BLaER1 treated with 17β-estradiol and CSF1 and Interleukin-3, amounts not matched to agents 10 nM and 100 nM (cell line): ENCODE results near the gene SMARCA4.

Source experiments
- H3K27ac ChIP-seq, 11 experiments: shearing (Covaris generic); formaldehyde crosslinking; 2 replicates each; pipeline ENCODE4 v1.8.1; 2022
- H3K27me3 ChIP-seq, 11 experiments: shearing (Covaris generic); formaldehyde crosslinking; 2 replicates each; pipeline ENCODE4 v1.8.1; 2022
- H3K36me3 ChIP-seq, 11 experiments: shearing (Covaris generic); formaldehyde crosslinking; 2 replicates each; pipeline ENCODE4 v1.8.1; 2022
- H3K4me1 ChIP-seq, 10 experiments: shearing (Covaris generic); formaldehyde crosslinking; 2 replicates each; pipeline ENCODE4 v1.8.1; 2022
- H3K4me2 ChIP-seq, 11 experiments: shearing (Covaris generic); formaldehyde crosslinking; 2 replicates each; pipeline ENCODE4 v1.8.1; 2022
- H3K4me3 ChIP-seq, 10 experiments: shearing (Covaris generic); formaldehyde crosslinking; 2 replicates each; pipeline ENCODE4 v1.8.1; 2022
- H3K9ac ChIP-seq, 11 experiments: shearing (Covaris generic); formaldehyde crosslinking; 2 replicates each; pipeline ENCODE4 v1.8.1; 2022
- H3K9me3 ChIP-seq, 11 experiments: shearing (Covaris generic); formaldehyde crosslinking; replicated peaks in 1 of 11; 2 replicates each; pipeline ENCODE4 v1.8.1; 2022
- H4K20me1 ChIP-seq, 11 experiments: shearing (Covaris generic); formaldehyde crosslinking; 2 replicates each; pipeline ENCODE4 v1.8.1; 2022
- Cebpa-rat ChIP-seq, 11 experiments: shearing (Covaris generic); IDR thresholded peaks; 2 replicates each; pipeline ENCODE4 v1.8.1; 2022

The SMARCA4 gene

GRCh38 chr19:11059511-11060358 is 98.9 kb downstream of the SMARCA4 start:
- peaks cover 0 to 39% (median 6%) of the 10 kb centered on the region in 11 experiments; a peak in 13 of 22 replicates for H4K20me1 ChIP-seq
- no peak overlapping the region for H3K4me2 ChIP-seq
- peaks cover 0 to 16% (median 7%) of the 10 kb centered on the region in 10 experiments; a peak in 17 of 20 replicates for H3K4me1 ChIP-seq
- no peaks in the 10 kb centered on the region for H3K27me3 ChIP-seq
- 0 out of 22 replicates have a peak overlapping the region, but pooled peaks of 1 of the 11 experiments have one; percentile 4 for H3K9ac ChIP-seq
- H3K27ac ChIP-seq: peak overlapping the region in 5 of 11 experiments; percentile 8 to 43 (median 25); a peak in 7 of 22 replicates
- no peak overlapping the region for H3K4me3 ChIP-seq
- peaks cover 83 to 100% (median 98%) of the 10 kb centered on the region in 11 experiments for H3K36me3 ChIP-seq
- TF ChIP-seq Cebpa-rat (IDR thresholded peaks at IDR 0.05): no peak
- H3K9me3 ChIP-seq: no peaks in the 10 kb centered on the region

GRCh38 chr19:11061952-11062351 is 101.1 kb downstream of the SMARCA4 start:
- no peak for TF ChIP-seq Cebpa-rat (IDR thresholded peaks at IDR 0.05)
- H3K4me1 ChIP-seq: peaks cover 0 to 14% (median 8%) of the 10 kb centered on the region in 10 experiments; a peak in 17 of 20 replicates
- H3K27ac ChIP-seq: 0 out of 22 replicates have a peak overlapping the region, but pooled peaks of 2 of the 11 experiments have one; percentile 3 to 7
- peaks cover 0 to 18% (median 0%) of the 10 kb centered on the region in 11 experiments; a peak in 8 of 22 replicates for H4K20me1 ChIP-seq
- peaks cover 0 to 11% (median 7%) of the 10 kb centered on the region in 11 experiments; a peak in 15 of 22 replicates for H3K9me3 ChIP-seq
- no peaks in the 10 kb centered on the region for H3K27me3 ChIP-seq
- H3K9ac ChIP-seq: no peak overlapping the region
- H3K4me2 ChIP-seq: no peak overlapping the region
- H3K4me3 ChIP-seq: no peak overlapping the region
- H3K36me3 ChIP-seq: peaks cover 83 to 100% (median 98%) of the 10 kb centered on the region in 11 experiments

- no peak for TF ChIP-seq Cebpa-rat (IDR thresholded peaks at IDR 0.05)
- Histone ChIP-seq H3K36me3 (peaks cover 82 to 95% (median 94%) of the 10 kb centered on the region in 11 experiments), H4K20me1 (peaks cover 0 to 17% (median 0%) of the 10 kb centered on the region in 11 experiments; a peak in 7 of 22 replicates), H3K4me3 (no peak overlapping the region), H3K4me1 (peaks cover 0 to 15% (median 7%) of the 10 kb centered on the region in 10 experiments; a peak in 17 of 20 replicates), H3K9ac (no peak overlapping the region), H3K9me3 (peaks cover 0 to 19% (median 14%) of the 10 kb centered on the region in 11 experiments; a peak in 15 of 22 replicates), H3K27ac (peak overlapping the region in 4 of 11 experiments; percentile 2 to 59 (median 16); a peak in 4 of 22 replicates), H3K4me2 (no peak overlapping the region), H3K27me3 (no peaks in the 10 kb centered on the region)
These were observed 102.6 kb downstream of the SMARCA4 start for GRCh38 chr19:11063434-11063833.

- H3K36me3 ChIP-seq: peaks cover 71 to 86% (median 79%) of the 10 kb centered on the region in 11 experiments
These were observed 104.0 kb downstream of the SMARCA4 start for GRCh38 chr19:11064831-11065303.

GRCh38 chr19:11066326-11066725 is 105.5 kb downstream of the SMARCA4 start:
- Histone ChIP-seq H3K4me3 (no peak overlapping the region), H3K9ac (no peak overlapping the region), H3K9me3 (peaks cover 0 to 19% (median 14%) of the 10 kb centered on the region in 11 experiments; a peak in 15 of 22 replicates), H3K27me3 (no peaks in the 10 kb centered on the region), H4K20me1 (peaks cover 0 to 9% (median 0%) of the 10 kb centered on the region in 11 experiments; a peak in 4 of 22 replicates), H3K4me2 (no peak overlapping the region), H3K4me1 (peaks cover 16 to 38% (median 24%) of the 10 kb centered on the region in 10 experiments), H3K27ac (peak overlapping the region in 3 of 11 experiments; percentile 18 to 43 (median 43); a peak in 3 of 22 replicates), H3K36me3 (peaks cover 58 to 71% (median 65%) of the 10 kb centered on the region in 11 experiments)
- no peak for TF ChIP-seq Cebpa-rat (IDR thresholded peaks at IDR 0.05)

More at GRCh38 chr19:11064831-11065303, 104.0 kb downstream of the SMARCA4 start:
- peaks cover 0 to 9% (median 0%) of the 10 kb centered on the region in 11 experiments; a peak in 6 of 22 replicates for H4K20me1 ChIP-seq
- no peaks in the 10 kb centered on the region for H3K27me3 ChIP-seq
- peak overlapping the region in 1 of 11 experiments; percentile 33; a peak in 1 of 22 replicates for H3K4me2 ChIP-seq
- H3K9ac ChIP-seq: no peak overlapping the region
- H3K4me1 ChIP-seq: peaks cover 11 to 24% (median 15%) of the 10 kb centered on the region in 10 experiments
- TF ChIP-seq Cebpa-rat (IDR thresholded peaks at IDR 0.05): no peak
- H3K27ac ChIP-seq: peak overlapping the region in 5 of 11 experiments; percentile 36 to 59 (median 43); a peak in 8 of 22 replicates
- H3K4me3 ChIP-seq: no peak overlapping the region
- peaks cover 0 to 19% (median 14%) of the 10 kb centered on the region in 11 experiments; a peak in 15 of 22 replicates for H3K9me3 ChIP-seq

GRCh38 chr19:11067356-11068113 is 106.7 kb downstream of the SMARCA4 start:
- Histone ChIP-seq H3K9ac (no peak overlapping the region), H3K36me3 (peaks cover 46 to 62% (median 53%) of the 10 kb centered on the region in 11 experiments), H3K4me2 (no peak overlapping the region), H3K9me3 (peaks cover 0 to 19% (median 15%) of the 10 kb centered on the region in 11 experiments; a peak in 15 of 22 replicates), H3K4me3 (no peak overlapping the region), H3K27ac (peak overlapping the region in 5 of 11 experiments; percentile 3 to 43 (median 26); a peak in 5 of 22 replicates), H3K4me1 (peaks cover 21 to 50% (median 33%) of the 10 kb centered on the region in 10 experiments), H4K20me1 (peaks cover 0 to under 1% (median 0%) of the 10 kb centered on the region in 11 experiments; a peak in 3 of 22 replicates), H3K27me3 (no peaks in the 10 kb centered on the region)
- TF ChIP-seq Cebpa-rat (IDR thresholded peaks at IDR 0.05): no peak

- H4K20me1 ChIP-seq: no peaks in the 10 kb centered on the region; a peak in 1 of 22 replicates
- H3K9me3 ChIP-seq: peaks cover 0 to 19% (median 16%) of the 10 kb centered on the region in 11 experiments; a peak in 15 of 22 replicates
- H3K27me3 ChIP-seq: no peaks in the 10 kb centered on the region
- no peak for TF ChIP-seq Cebpa-rat (IDR thresholded peaks at IDR 0.05)
- peaks cover 32 to 47% (median 33%) of the 10 kb centered on the region in 11 experiments for H3K36me3 ChIP-seq
- H3K4me3 ChIP-seq: no peak overlapping the region
- H3K4me1 ChIP-seq: peaks cover 38 to 65% (median 51%) of the 10 kb centered on the region in 10 experiments
- peak overlapping the region in 5 of 11 experiments; percentile 1 to 97 (median 92); a peak in 9 of 22 replicates for H3K27ac ChIP-seq
- no peak overlapping the region; a peak in 2 of 22 replicates for H3K9ac ChIP-seq
- peak overlapping the region; percentile 8 to 65 (median 41); a peak in 19 of 22 replicates for H3K4me2 ChIP-seq
These were observed 108.7 kb downstream of the SMARCA4 start for GRCh38 chr19:11069561-11069960.

- Histone ChIP-seq H3K36me3 (peaks cover 26 to 41% (median 28%) of the 10 kb centered on the region in 11 experiments), H3K4me3 (no peak overlapping the region), H3K27me3 (no peaks in the 10 kb centered on the region), H4K20me1 (no peaks in the 10 kb centered on the region), H3K9me3 (peaks cover 0 to 19% (median 16%) of the 10 kb centered on the region in 11 experiments; a peak in 15 of 22 replicates), H3K4me1 (peaks cover 40 to 67% (median 55%) of the 10 kb centered on the region in 10 experiments), H3K4me2 (peak overlapping the region; percentile 18 to 65 (median 41); a peak in 16 of 22 replicates), H3K27ac (peak overlapping the region in 6 of 11 experiments; percentile 0 to 97 (median 74); a peak in 10 of 22 replicates), H3K9ac (peak overlapping the region in 2 of 11 experiments; percentile 3 to 20; a peak in 1 of 22 replicates)
- TF ChIP-seq Cebpa-rat (IDR thresholded peaks at IDR 0.05): no peak
These were observed 109.3 kb downstream of the SMARCA4 start for GRCh38 chr19:11070123-11070522.
